Measurements from ENCODE around the gene CYSRT1.

CYSRT1 gene

DNA sequence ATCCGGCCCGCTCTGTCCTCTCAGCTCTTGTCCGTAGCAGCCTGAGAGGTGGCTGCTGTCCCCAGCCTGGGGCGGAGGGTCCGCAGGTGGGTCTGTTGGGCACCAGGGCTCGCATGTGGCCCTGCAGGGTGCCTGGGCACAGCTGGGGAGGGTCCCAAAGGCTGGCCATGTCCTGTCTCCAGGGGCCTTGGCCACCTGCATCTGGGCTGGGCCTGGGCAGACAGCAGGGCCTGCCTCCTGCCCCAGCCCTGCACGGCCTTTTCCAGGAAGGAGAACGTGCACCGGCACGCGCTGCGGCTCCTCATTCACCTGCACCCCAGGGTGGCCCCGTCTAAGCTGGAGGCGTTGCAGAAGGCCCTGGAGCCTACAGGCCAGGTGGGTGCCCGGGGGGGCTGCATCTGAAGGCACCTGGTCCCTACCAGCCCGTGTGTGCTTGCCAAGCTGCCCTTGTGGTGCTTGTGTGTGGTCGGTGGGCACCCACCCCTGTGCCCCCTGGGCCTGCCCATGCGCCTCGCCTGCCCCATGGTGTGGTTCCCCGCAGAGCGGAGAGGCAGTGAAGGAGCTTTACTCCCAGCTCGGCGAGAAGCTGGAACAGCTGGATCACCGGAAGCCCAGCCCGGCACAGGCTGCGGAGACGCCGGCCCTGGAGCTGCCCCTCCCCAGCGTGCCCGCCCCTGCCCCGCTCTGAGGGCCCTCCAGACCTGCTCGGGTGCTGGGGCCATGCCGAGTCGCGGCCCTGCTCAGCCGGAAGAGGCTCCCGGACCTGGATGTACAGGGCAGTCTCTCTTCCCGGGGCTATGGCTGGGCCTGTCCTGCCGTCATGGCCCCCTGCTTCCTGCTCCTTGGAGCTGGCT, 47.5 kb downstream of the CYSRT1 start:
- DNase-seq, result no peak

DNA sequence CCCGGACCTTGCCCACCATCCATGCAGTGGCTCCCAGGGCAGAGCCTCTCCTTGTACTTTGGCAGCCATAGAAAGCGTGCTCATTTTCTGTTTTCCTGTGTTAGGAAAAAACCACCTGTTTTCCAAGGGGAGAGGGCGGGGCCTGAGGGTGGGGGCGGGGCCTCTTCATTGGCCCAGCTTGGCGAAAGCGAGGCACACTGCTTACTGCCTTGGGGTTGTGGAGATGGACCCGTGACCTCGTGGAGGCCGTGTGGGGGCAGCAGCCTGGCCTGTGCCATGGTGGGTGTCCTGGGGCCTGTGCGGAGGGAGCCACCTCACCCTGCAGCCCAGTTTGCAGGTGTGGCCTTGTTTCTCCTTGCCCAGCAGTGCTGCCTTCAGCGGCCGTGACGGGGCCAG, 48.1 kb downstream of the CYSRT1 start:
- no peak for DNase-seq

GRCh38 chr9:137273611-137274320, 48.8 kb downstream of the CYSRT1 start:
- no peak for DNase-seq

GRCh38 chr9:137275203-137275587, 50.2 kb downstream of the CYSRT1 start:
- no peak for DNase-seq
